CD14-positive monocyte (primary cell): ENCODE data around the gene RPL27A. TPM values are rescaled to one million over a fixed set of nuclear protein-coding genes. Genes with fewer than 3 reads are reported as not detected.
A peak's percentile ranks its signal among the peaks of the same experiment; 100 is the strongest.

Experiments used
- DNase-seq, 3 donors: peaks; one replicate each; pipeline ENCODE4 v3.0.0-alpha.2; 2011 to 2022
- H2AFZ ChIP-seq: 2 replicates; pipeline ENCODE4 v1.6.0; 2012; ENCODE audit warnings: mild to moderate bottlenecking, low read depth, low read length, inconsistent platforms; ENCODE audit not compliant: insufficient read depth, poor library complexity, severe bottlenecking
- H3K27ac ChIP-seq, 2 donors: 1 replicate in 1 of 2; 2 replicates in 1 of 2; pipeline ENCODE4 v1.5.1; 2012 to 2013; ENCODE audit warnings: low read length in 2 of 2, control low read depth in 1 of 2, inconsistent platforms in 1 of 2, low read depth in 1 of 2, mild to moderate bottlenecking in 1 of 2
- H3K27me3 ChIP-seq, 2 donors: one replicate each; pipeline versions ENCODE4 v1.6.0 to v1.6.1; 2011 to 2013; ENCODE audit warnings: low read length in 2 of 2; ENCODE audit not compliant: control insufficient read depth in 2 of 2, insufficient read depth in 2 of 2
- H3K36me3 ChIP-seq, 2 donors: replicated peaks in 1 of 2; 1 replicate in 1 of 2; 2 replicates in 1 of 2; pipeline versions ENCODE4 v1.5.1 to v1.6.1; 2012 to 2013; ENCODE audit warnings: low read length in 2 of 2, control low read depth in 1 of 2, inconsistent platforms in 1 of 2, mild to moderate bottlenecking in 1 of 2; ENCODE audit not compliant: insufficient read depth in 2 of 2, control insufficient read depth in 1 of 2
- H3K4me1 ChIP-seq, 2 donors: 1 replicate in 1 of 2; 2 replicates in 1 of 2; pipeline versions ENCODE4 v1.5.1 to v1.6.1; 2012 to 2013; ENCODE audit warnings: low read length in 2 of 2, control low read depth in 1 of 2, inconsistent platforms in 1 of 2, mild to moderate bottlenecking in 1 of 2, moderate library complexity in 1 of 2; ENCODE audit not compliant: insufficient read depth in 2 of 2, control insufficient read depth in 1 of 2
- H3K4me2 ChIP-seq: replicated peaks from 2 replicates; pipeline ENCODE3; 2012; ENCODE audit warnings: low read length, moderate library complexity, mild to moderate bottlenecking; ENCODE audit not compliant: poor library complexity, severe bottlenecking; ENCODE audit errors: extremely low read depth
- H3K4me3 ChIP-seq, 3 experiments: fragments of 200-600 bp in 1 of 3; sonication (generic) in 1 of 3; replicated peaks in 1 of 3; 1 replicate in 2 of 3; 2 replicates in 1 of 3; pipeline ENCODE4 v1.5.1; 2011 to 2013; ENCODE audit warnings: low read length in 3 of 3, mild to moderate bottlenecking in 3 of 3, control low read depth in 2 of 3, low read depth in 2 of 3, inconsistent platforms in 1 of 3, moderate library complexity in 1 of 3
- H3K79me2 ChIP-seq: 2 replicates; pipeline ENCODE4 v1.6.0; 2012; ENCODE audit warnings: mild to moderate bottlenecking, control low read depth, inconsistent platforms, low read length, moderate library complexity; ENCODE audit not compliant: insufficient read depth
- H3K9ac ChIP-seq: 2 replicates; pipeline ENCODE4 v1.6.0; 2017; ENCODE audit warnings: low read length, mild to moderate bottlenecking; ENCODE audit not compliant: insufficient read depth, poor library complexity, severe bottlenecking
- H3K9me3 ChIP-seq, 2 donors: replicated peaks in 1 of 2; 1 replicate in 1 of 2; 2 replicates in 1 of 2; pipeline versions ENCODE4 v1.5.1 to v1.6.1; 2012 to 2013; ENCODE audit warnings: low read length in 2 of 2, control low read depth in 1 of 2; ENCODE audit not compliant: control insufficient read depth in 1 of 2, insufficient read depth in 1 of 2
- H4K20me1 ChIP-seq: 2 replicates; pipeline ENCODE4 v1.6.0; 2012; ENCODE audit warnings: mild to moderate bottlenecking, low read length, control low read depth, moderate library complexity; ENCODE audit not compliant: insufficient read depth
- H3K27ac Mint-ChIP-seq, 7 donors: one replicate each; pipeline ENCODE4 v1.8.0; 2020; ENCODE audit warnings: mild to moderate bottlenecking in 7 of 7, mixed read lengths in 7 of 7, moderate library complexity in 6 of 7, inconsistent platforms in 2 of 7
- H3K27me3 Mint-ChIP-seq, 3 donors: one replicate each; pipeline ENCODE4 v1.8.0; 2021 to 2022; ENCODE audit warnings: low read depth in 3 of 3, mild to moderate bottlenecking in 3 of 3, mixed read lengths in 3 of 3, moderate library complexity in 3 of 3, inconsistent platforms in 1 of 3
- H3K36me3 Mint-ChIP-seq, 2 donors: one replicate each; pipeline ENCODE4 v1.8.0; 2020; ENCODE audit warnings: mixed read lengths in 2 of 2, inconsistent platforms in 1 of 2, mild to moderate bottlenecking in 1 of 2
- H3K4me1 Mint-ChIP-seq: one replicate; pipeline ENCODE4 v1.8.0; 2020; ENCODE audit warnings: mild to moderate bottlenecking, mixed read lengths
- H3K4me3 Mint-ChIP-seq, 2 donors: one replicate each; pipeline ENCODE4 v1.8.0; 2020; ENCODE audit warnings: mild to moderate bottlenecking in 2 of 2, mixed read lengths in 2 of 2, moderate library complexity in 1 of 2
- H3K9me3 Mint-ChIP-seq, 7 donors: one replicate each; pipeline ENCODE4 v1.8.0; 2020 to 2022; ENCODE audit warnings: mixed read lengths in 7 of 7, mild to moderate bottlenecking in 6 of 7, moderate library complexity in 6 of 7, inconsistent platforms in 2 of 7
- CTCF ChIP-seq: fragments of 200-600 bp; IDR thresholded peaks from one replicate; pipeline ENCODE4 v1.8.0; 2022; ENCODE audit warnings: antibody characterized with exemption, mild to moderate bottlenecking
- WGBS: methylation state at CpG from one replicate; pipeline ENCODE4 v1.1.5; 2013; ENCODE audit warnings: missing lambda C conversion rate; ENCODE audit not compliant: insufficient coverage; 5-methylcytosine and 5-hydroxymethylcytosine counted together
- intact Hi-C, 2 donors: fragments of 100-400 bp; cut with micrococcal nuclease; formaldehyde crosslinking; loops; one replicate each; pipeline versions ENCODE4 v1.15.0 to v1.15.1; 2023
- polyA plus RNA-seq, 3 donors: library from polyadenylated mRNA; depleted of rRNA in 1 of 3; unstranded in 2 of 3; stranded (reverse) in 1 of 3; fragments of 300-500 nt in 2 of 3; fragments of >200 nt in 1 of 3; fragmentation: Illumina TruSeq in 2 of 3; gene quantifications; 1 replicate in 2 of 3; 2 replicates in 1 of 3; pipeline ENCODE4 v1.2.3, GENCODE V29; 2012 to 2021

The RPL27A gene
- polyA plus RNA-seq, 3 donors, result 572 to 1,233 (median 1,091) TPM

DNA sequence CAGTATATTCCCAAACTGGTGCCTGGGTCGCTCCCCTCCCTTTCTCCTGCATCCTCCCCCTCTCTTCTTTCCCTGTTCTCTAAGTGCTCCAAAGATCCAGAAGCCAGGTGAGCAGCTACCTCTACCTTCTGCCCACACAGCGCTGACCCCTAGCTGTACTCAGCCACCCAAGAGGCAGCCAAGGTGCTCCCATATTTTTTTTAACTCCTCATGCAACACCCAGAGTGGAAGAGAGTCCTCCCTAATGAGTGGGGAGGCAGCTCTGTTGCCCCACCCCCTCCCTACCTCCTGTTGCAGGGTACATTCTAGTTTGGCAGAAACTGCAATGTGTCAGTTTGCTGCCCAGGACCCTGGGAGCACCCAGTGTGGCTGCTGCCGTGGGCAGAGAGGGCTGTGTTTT, 40.2 kb downstream of the RPL27A start:
- Histone ChIP-seq H3K79me2 (no peaks in the 10 kb centered on the region), H3K4me2 (no peak overlapping the region), H2AFZ (no peak overlapping the region), H3K9ac (no peak overlapping the region), H3K27ac (no peak overlapping the region), H3K4me1 (peaks cover 7 to 12% of the 10 kb centered on the region in 2 donors), H3K36me3 (no peaks in the 10 kb centered on the region), H4K20me1 (no peaks in the 10 kb centered on the region), H3K9me3 (no peaks in the 10 kb centered on the region), H3K27me3 (no peaks in the 10 kb centered on the region), H3K4me3 (no peak overlapping the region)
- no peak for DNase-seq
- H3K27ac Mint-ChIP-seq, result peak overlapping the region in 1 of 7 donors; percentile 25
- no peak overlapping the region for H3K4me3 Mint-ChIP-seq
- peaks cover 2 to 7% (median 3%) of the 10 kb centered on the region in 3 donors for H3K27me3 Mint-ChIP-seq
- intact Hi-C loops, result no loop called here
- peaks cover 11% of the 10 kb centered on the region for H3K4me1 Mint-ChIP-seq
- WGBS, result 100% methylated on average over 3 of the region's 3 CpGs
- H3K9me3 Mint-ChIP-seq, result peaks cover 0 to 2% (median 0%) of the 10 kb centered on the region in 7 donors
- TF ChIP-seq CTCF, result no peak
- no peaks in the 10 kb centered on the region for H3K36me3 Mint-ChIP-seq

DNA sequence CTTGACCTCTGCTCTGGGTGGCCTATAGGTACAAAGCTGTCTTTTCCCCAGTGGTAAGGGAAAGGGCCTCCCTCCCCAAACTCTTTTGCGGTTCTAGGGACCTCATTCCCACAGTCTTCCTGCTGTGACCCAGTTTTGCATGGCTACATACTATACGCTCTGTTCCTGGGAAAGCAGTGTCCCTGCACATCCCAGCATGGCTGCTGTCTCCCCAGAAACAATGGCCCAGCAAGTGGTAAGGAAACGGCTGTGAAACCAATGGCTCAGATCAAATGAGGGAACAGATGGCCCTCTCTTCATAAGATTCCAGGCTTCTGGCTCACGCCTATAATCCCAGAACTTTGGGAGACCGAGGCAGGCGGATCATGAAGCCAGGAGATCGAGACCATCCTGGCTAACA, 41.1 kb downstream of the RPL27A start:
- no peaks in the 10 kb centered on the region for H3K27me3 ChIP-seq
- no peaks in the 10 kb centered on the region for H3K9me3 ChIP-seq
- H3K9me3 Mint-ChIP-seq, result no peaks in the 10 kb centered on the region
- no peaks in the 10 kb centered on the region for H4K20me1 ChIP-seq
- H3K36me3 ChIP-seq, result no peaks in the 10 kb centered on the region
- no peaks in the 10 kb centered on the region for H3K79me2 ChIP-seq
- H3K4me1 Mint-ChIP-seq, result peaks cover 3% of the 10 kb centered on the region
- H3K4me3 ChIP-seq, result no peak overlapping the region
- no peak overlapping the region for H2AFZ ChIP-seq
- no peaks in the 10 kb centered on the region for H3K36me3 Mint-ChIP-seq
- peaks cover 0 to 3% of the 10 kb centered on the region in 2 donors for H3K4me1 ChIP-seq
- peaks cover 2 to 8% (median 3%) of the 10 kb centered on the region in 3 donors for H3K27me3 Mint-ChIP-seq
- H3K4me2 ChIP-seq, result no peak overlapping the region
- intact Hi-C loops, result no loop called here
- H3K4me3 Mint-ChIP-seq, result no peak overlapping the region
- peak overlapping the region in 1 of 7 donors; percentile 30 for H3K27ac Mint-ChIP-seq
- 100% methylated on average over 3 of the region's 7 CpGs for WGBS
- no peak overlapping the region for H3K27ac ChIP-seq
- no peak overlapping the region for H3K9ac ChIP-seq
- TF ChIP-seq CTCF, result no peak
- no peak for DNase-seq
